Heart left ventricle (tissue), 16 donors: ENCODE data around the gene LHFPL2. TPM values are rescaled to one million over a fixed set of nuclear protein-coding genes. Genes with fewer than 3 reads are reported as not detected.

Source experiments
- ATAC-seq, 4 donors: fragments of 200-7000 bp; cut with Tn5 transposase; one replicate each; pipeline ENCODE4 v1.9.1; 2020 to 2022; ENCODE audit warnings: moderate library complexity in 4 of 4, mild to moderate bottlenecking in 3 of 4, moderate number of reproducible peaks in 1 of 4
- DNase-seq, 5 donors: peaks; one replicate each; pipeline ENCODE4 v3.0.0-alpha.2; 2020
- H3K27ac ChIP-seq, 12 donors: fragments of 200-600 bp; sonication (generic) in 4 of 12; one replicate each; pipeline versions ENCODE4 v1.5.0 to v1.8.0; 2016 to 2022; ENCODE audit warnings: mild to moderate bottlenecking in 2 of 12
- H3K27me3 ChIP-seq, 9 donors: fragments of 200-600 bp; sonication (generic) in 2 of 9; one replicate each; pipeline versions ENCODE4 v1.5.1 to v1.8.0; 2016 to 2022; ENCODE audit warnings: mild to moderate bottlenecking in 3 of 9
- H3K36me3 ChIP-seq, 9 donors: fragments of 200-600 bp; sonication (generic) in 2 of 9; one replicate each; pipeline versions ENCODE4 v1.5.0 to v1.8.0; 2018 to 2022; ENCODE audit warnings: mild to moderate bottlenecking in 2 of 9
- H3K4me1 ChIP-seq, 12 donors: fragments of 200-600 bp; sonication (generic) in 4 of 12; one replicate each; pipeline versions ENCODE4 v1.5.0 to v1.8.0; 2016 to 2022; ENCODE audit warnings: mild to moderate bottlenecking in 3 of 12
- H3K4me3 ChIP-seq, 12 donors: fragments of 200-600 bp; sonication (generic) in 4 of 12; one replicate each; pipeline versions ENCODE4 v1.5.0 to v1.8.0; 2017 to 2022; ENCODE audit warnings: mild to moderate bottlenecking in 9 of 12, moderate library complexity in 4 of 12
- H3K9me3 ChIP-seq, 12 donors: fragments of 200-600 bp; sonication (generic) in 4 of 12; one replicate each; pipeline versions ENCODE4 v1.5.0 to v1.8.0; 2016 to 2022; ENCODE audit warnings: mild to moderate bottlenecking in 1 of 12
- POLR2A ChIP-seq, 2 donors: fragments of 450-650 bp; IDR thresholded peaks; one replicate each; pipeline ENCODE4 v1.6.1; 2017; ENCODE audit warnings: antibody characterized with exemption in 2 of 2, mild to moderate bottlenecking in 2 of 2, moderate library complexity in 2 of 2
- WGBS, 4 donors: extraction: QIAGEN DNeasy Blood & Tissue Kit in 2 of 4; methylation state at CpG; one replicate each; pipeline versions ENCODE4 v1.1.5 to v1.1.7; 2013 to 2018; 5-methylcytosine and 5-hydroxymethylcytosine counted together
- intact Hi-C, 10 donors: fragments of 100-400 bp; cut with DNase I; formaldehyde crosslinking; loops; one replicate each; pipeline versions ENCODE4 v1.11.1 to v1.14.2; 2022
- polyA plus RNA-seq, 2 donors: library from polyadenylated mRNA; stranded (reverse); fragments of 200-250 nt; gene quantifications; one replicate each; pipeline ENCODE4 v1.2.3, GENCODE V29; 2013
- total RNA-seq, 9 donors: library from RNA; depleted of rRNA in 2 of 9; stranded (reverse); fragments of >200 nt in 2 of 9; fragmentation: NEBNext Ultra II Directional in 3 of 9; extraction: Animal tissue kit (Norgen Biotek cat#: 25700) in 3 of 9; gene quantifications; one replicate each; pipeline versions ENCODE4 v1.1.0 to v1.2.4, GENCODE V29; 2016 to 2023
- TF ChIP-seq, protein P1 (sequence below), 12 donors: fragments of 200-600 bp; sonication (generic) in 4 of 12; IDR thresholded peaks; one replicate each; pipeline versions ENCODE4 v1.5.0 to v1.8.0; 2018 to 2022; ENCODE audit warnings: antibody characterized with exemption in 12 of 12, mild to moderate bottlenecking in 5 of 12
- donor health status: ischemic (EF 13 %, LVEDD 7.1; RV severe dilation, severe dysfunction).
- donor health status: healthy with polysubstance abuse.
- donor health status: DM: no; HTN: yes; CAD: no.
- donor health status: DM: no; HTN: no; CAD: no.
- donor health status: ischemic (EF 25% LVEDD 6.9; RV normal size, moderate dysfunction).
- donor health status: ischemic (EF 25% LVEDD 5.7; RV mildly dilated, moderate dysfunction).
- donor health status: healthy.
- donor health status: DM: yes; HTN: yes; CAD: no.
- donor health status: ischemic (EF 35%, LVEDD 5.7; RV mildly dilated, moderate dysfunction).
- donor health status: nonischemic (EF 11% LVEDD 7.7; RV severe dilation, severe dysfunction).
- donor health status: DM: yes; HTN: yes; CAD: no.
- donor health status: PGD.
- donor health status: ischemic (EF 29% LVEDD 5.4; RV normal size, mild dysfunction).
- donor health status: nonischemic (EF 23%, LVEDD 6.1; RV moderate dilation, normal function).

Gene LHFPL2
- total and polyA plus RNA-seq, 11 donors, result 1.8 to 35.6 (median 10.1) TPM

DNA sequence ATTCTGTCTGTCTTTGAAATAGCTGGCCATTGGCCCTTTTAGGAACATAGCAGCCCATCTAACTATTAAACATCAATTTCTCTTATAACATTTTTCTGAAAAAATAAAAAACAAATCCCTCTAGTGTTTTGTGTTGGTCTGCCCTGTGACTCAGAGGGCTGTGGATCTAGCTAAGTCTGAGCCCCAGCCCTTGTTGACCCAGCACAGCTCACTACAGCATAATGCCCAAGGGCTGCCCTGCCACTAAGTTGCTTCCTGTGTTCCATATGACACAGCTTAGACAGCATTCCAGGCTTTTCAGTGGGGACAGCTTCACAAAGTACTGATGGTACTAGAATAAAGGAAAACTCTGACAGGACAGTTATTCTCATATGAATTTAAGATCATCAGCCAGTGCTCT is 152.2 kb downstream of the LHFPL2 start:
- TF ChIP-seq, protein P1, sequence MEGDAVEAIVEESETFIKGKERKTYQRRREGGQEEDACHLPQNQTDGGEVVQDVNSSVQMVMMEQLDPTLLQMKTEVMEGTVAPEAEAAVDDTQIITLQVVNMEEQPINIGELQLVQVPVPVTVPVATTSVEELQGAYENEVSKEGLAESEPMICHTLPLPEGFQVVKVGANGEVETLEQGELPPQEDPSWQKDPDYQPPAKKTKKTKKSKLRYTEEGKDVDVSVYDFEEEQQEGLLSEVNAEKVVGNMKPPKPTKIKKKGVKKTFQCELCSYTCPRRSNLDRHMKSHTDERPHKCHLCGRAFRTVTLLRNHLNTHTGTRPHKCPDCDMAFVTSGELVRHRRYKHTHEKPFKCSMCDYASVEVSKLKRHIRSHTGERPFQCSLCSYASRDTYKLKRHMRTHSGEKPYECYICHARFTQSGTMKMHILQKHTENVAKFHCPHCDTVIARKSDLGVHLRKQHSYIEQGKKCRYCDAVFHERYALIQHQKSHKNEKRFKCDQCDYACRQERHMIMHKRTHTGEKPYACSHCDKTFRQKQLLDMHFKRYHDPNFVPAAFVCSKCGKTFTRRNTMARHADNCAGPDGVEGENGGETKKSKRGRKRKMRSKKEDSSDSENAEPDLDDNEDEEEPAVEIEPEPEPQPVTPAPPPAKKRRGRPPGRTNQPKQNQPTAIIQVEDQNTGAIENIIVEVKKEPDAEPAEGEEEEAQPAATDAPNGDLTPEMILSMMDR (IDR thresholded peaks at IDR 0.05), result no peak
- TF ChIP-seq POLR2A (IDR thresholded peaks at IDR 0.05), result no peak
- DNase-seq (no peak), ATAC-seq (peak in 2 of 4 donors; percentile 41 to 56)
- no peaks in the 10 kb centered on the region for H3K27me3 ChIP-seq
- intact Hi-C loops, result no loop called here
- H3K36me3 ChIP-seq, result peaks cover 0 to 4% (median 0%) of the 10 kb centered on the region in 9 donors
- H3K27ac ChIP-seq, result no peak overlapping the region
- H3K9me3 ChIP-seq, result no peaks in the 10 kb centered on the region
- H3K4me1 ChIP-seq, result peaks cover 0 to 42% (median 12%) of the 10 kb centered on the region in 12 donors
- no peak overlapping the region for H3K4me3 ChIP-seq

DNA sequence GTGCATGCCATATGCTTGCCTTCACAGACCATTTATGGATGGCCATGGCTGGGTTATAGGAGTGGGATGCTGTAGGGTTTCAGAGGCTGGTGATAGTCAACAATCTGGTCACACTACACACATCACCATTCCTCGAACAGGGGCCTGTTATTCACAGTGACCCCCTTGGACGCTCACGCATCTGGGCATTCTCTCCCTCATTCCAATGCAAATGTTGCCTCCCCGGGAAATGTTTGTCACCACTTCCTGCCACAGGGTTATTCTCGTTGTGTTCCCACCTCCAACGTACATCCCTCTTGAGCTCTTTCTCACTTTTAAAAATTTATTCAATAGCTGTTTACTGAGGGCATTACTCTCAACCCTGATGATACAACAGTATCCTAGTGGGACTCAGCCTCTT is 152.8 kb downstream of the LHFPL2 start:
- Histone ChIP-seq H3K4me3 (no peak overlapping the region), H3K4me1 (peaks cover 0 to 37% (median 12%) of the 10 kb centered on the region in 12 donors), H3K9me3 (no peaks in the 10 kb centered on the region), H3K27ac (no peak overlapping the region), H3K36me3 (peaks cover 0 to 4% (median 0%) of the 10 kb centered on the region in 9 donors), H3K27me3 (no peaks in the 10 kb centered on the region)
- intact Hi-C loops, result no loop called here
- no peak for TF ChIP-seq POLR2A (IDR thresholded peaks at IDR 0.05)
- TF ChIP-seq, protein P1 (IDR thresholded peaks at IDR 0.05), result no peak
- DNase-seq (no peak), ATAC-seq (no peak)
- WGBS, 4 donors, result 60 to 65% (median 62%) methylated on average over 6 of the region's 6 CpGs

DNA sequence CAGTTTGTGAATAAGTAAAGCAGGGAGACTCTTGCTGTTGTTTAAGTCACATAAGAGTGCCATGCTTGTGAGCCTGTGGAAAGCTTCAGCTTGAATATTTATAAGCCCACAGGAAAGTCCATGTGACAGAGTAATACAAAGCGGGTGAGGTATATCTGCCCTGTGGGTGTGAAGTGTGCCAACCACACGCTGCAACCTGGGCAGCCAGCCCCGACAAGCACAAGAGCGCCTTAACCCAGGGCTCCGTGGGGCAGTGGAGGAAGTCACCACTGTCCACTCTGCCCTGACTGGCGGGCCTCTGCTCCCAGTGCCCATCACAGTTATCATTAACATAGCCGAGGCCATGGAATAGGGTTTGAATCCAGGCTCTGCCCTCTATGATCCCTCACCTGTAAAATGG is 155.9 kb downstream of the LHFPL2 start:
- ATAC-seq (peak in 3 of 4 donors; percentile 24 to 27 (median 26)), DNase-seq (no peak)
- no peaks in the 10 kb centered on the region for H3K9me3 ChIP-seq
- H3K4me1 ChIP-seq, result peaks cover 0 to 28% (median 12%) of the 10 kb centered on the region in 12 donors
- no peak overlapping the region for H3K27ac ChIP-seq
- intact Hi-C loops, result no loop called here
- TF ChIP-seq, protein P1 (IDR thresholded peaks at IDR 0.05), result no peak
- no peak for TF ChIP-seq POLR2A (IDR thresholded peaks at IDR 0.05)
- no peaks in the 10 kb centered on the region for H3K27me3 ChIP-seq
- H3K4me3 ChIP-seq, result no peak overlapping the region
- WGBS, 4 donors, result 79 to 93% (median 81%) methylated on average over 7 of the region's 7 CpGs
- H3K36me3 ChIP-seq, result peaks cover 0 to 19% (median 12%) of the 10 kb centered on the region in 9 donors

DNA sequence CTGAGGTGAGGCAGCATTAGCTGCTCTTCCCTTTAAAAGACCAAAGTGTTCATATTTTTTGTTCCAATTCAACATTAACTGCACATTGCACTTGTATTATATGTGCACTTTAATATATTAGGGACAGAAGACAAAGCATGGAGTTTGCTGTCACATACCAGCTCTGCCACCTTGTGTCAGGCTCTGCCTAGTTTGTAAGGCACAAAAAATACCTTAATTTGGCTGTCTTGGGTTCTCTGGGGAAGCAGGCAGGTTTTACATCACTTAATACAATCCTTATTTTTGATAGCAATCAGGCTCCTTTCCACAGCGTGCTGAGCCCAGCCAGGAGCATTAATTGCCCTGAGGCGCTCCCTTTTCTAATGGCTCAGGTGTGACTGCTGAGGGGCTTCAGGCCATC is 156.3 kb downstream of the LHFPL2 start:
- Histone ChIP-seq H3K27ac (no peak overlapping the region), H3K4me1 (peaks cover 0 to 28% (median 13%) of the 10 kb centered on the region in 12 donors), H3K9me3 (no peaks in the 10 kb centered on the region), H3K4me3 (no peak overlapping the region), H3K27me3 (no peaks in the 10 kb centered on the region), H3K36me3 (peaks cover 0 to 20% (median 13%) of the 10 kb centered on the region in 9 donors)
- no peak for TF ChIP-seq POLR2A (IDR thresholded peaks at IDR 0.05)
- TF ChIP-seq, protein P1 (IDR thresholded peaks at IDR 0.05), result no peak
- WGBS, 4 donors, result 94 to 100% (median 98%) methylated on average over 2 of the region's 2 CpGs
- ATAC-seq, result no peak
- intact Hi-C loops, result no loop called here
- no peak for DNase-seq
